Trophoblast cell (in vitro differentiated cells and primary cell): ENCODE data around the gene PTPRJ.
A peak's percentile ranks its signal among the peaks of the same experiment; 100 is the strongest.

Experiments
- DNase-seq, 2 donors: peaks; one replicate each; pipeline ENCODE4 v3.0.0-alpha.2; 2016
- H2AFZ ChIP-seq: 2 replicates; pipeline ENCODE4 v1.6.1; 2013; ENCODE audit warnings: low read length, moderate library complexity, mild to moderate bottlenecking; ENCODE audit not compliant: insufficient read depth, poor library complexity
- H2AK5ac ChIP-seq: 2 replicates; pipeline ENCODE4 v1.6.1; 2013; ENCODE audit warnings: mild to moderate bottlenecking, low read length
- H2BK120ac ChIP-seq: 2 replicates; pipeline ENCODE4 v1.6.1; 2013; ENCODE audit warnings: low read length, mild to moderate bottlenecking, moderate library complexity; ENCODE audit not compliant: insufficient read depth, poor library complexity
- H2BK12ac ChIP-seq: 2 replicates; pipeline ENCODE4 v1.6.1; 2013; ENCODE audit warnings: mild to moderate bottlenecking, low read length, moderate library complexity
- H2BK5ac ChIP-seq: 2 replicates; pipeline ENCODE4 v1.6.1; 2013; ENCODE audit warnings: low read length, low read depth, moderate library complexity, mild to moderate bottlenecking; ENCODE audit not compliant: poor library complexity
- H3K14ac ChIP-seq: 2 replicates; pipeline ENCODE4 v1.6.1; 2013; ENCODE audit warnings: mild to moderate bottlenecking, low read length
- H3K18ac ChIP-seq: 2 replicates; pipeline ENCODE4 v1.6.1; 2013; ENCODE audit warnings: mild to moderate bottlenecking, low read length
- H3K23ac ChIP-seq: 2 replicates; pipeline ENCODE4 v1.6.1; 2013; ENCODE audit warnings: low read length
- H3K27ac ChIP-seq: 2 replicates; pipeline ENCODE4 v1.5.1; 2013; ENCODE audit warnings: low read depth, mild to moderate bottlenecking, inconsistent platforms, low read length, moderate library complexity
- H3K27me3 ChIP-seq: 2 replicates; pipeline ENCODE4 v1.6.1; 2013; ENCODE audit warnings: inconsistent platforms, mild to moderate bottlenecking, low read length, moderate library complexity; ENCODE audit not compliant: insufficient read depth
- H3K36me3 ChIP-seq, 2 experiments: 1 replicate in 1 of 2; 2 replicates in 1 of 2; pipeline ENCODE4 v1.6.1; 2013; ENCODE audit warnings: low read length in 2 of 2, mild to moderate bottlenecking in 2 of 2, moderate library complexity in 1 of 2; ENCODE audit not compliant: insufficient read depth in 2 of 2, control insufficient read depth in 1 of 2
- H3K4ac ChIP-seq: 2 replicates; pipeline ENCODE4 v1.6.1; 2013; ENCODE audit warnings: low read depth, mild to moderate bottlenecking, low read length, moderate library complexity
- H3K4me1 ChIP-seq, 2 experiments: 1 replicate in 1 of 2; 2 replicates in 1 of 2; pipeline ENCODE4 v1.6.1; 2013; ENCODE audit warnings: low read length in 2 of 2, mild to moderate bottlenecking in 2 of 2, moderate library complexity in 1 of 2; ENCODE audit not compliant: insufficient read depth in 2 of 2, control insufficient read depth in 1 of 2
- H3K4me2 ChIP-seq: 2 replicates; pipeline ENCODE4 v1.6.1; 2013; ENCODE audit warnings: inconsistent platforms, mild to moderate bottlenecking, low read length, moderate library complexity
- H3K4me3 ChIP-seq: 2 replicates; pipeline ENCODE4 v1.5.1; 2013; ENCODE audit warnings: mild to moderate bottlenecking, low read depth, low read length, inconsistent platforms
- H3K79me1 ChIP-seq: one replicate; pipeline ENCODE4 v1.6.1; 2013; ENCODE audit warnings: low read length
- H3K79me2 ChIP-seq: 2 replicates; pipeline ENCODE4 v1.6.1; 2013; ENCODE audit warnings: low read length, mild to moderate bottlenecking; ENCODE audit not compliant: control insufficient read depth, insufficient read depth, poor library complexity
- H3K9ac ChIP-seq: 2 replicates; pipeline ENCODE4 v1.6.1; 2013; ENCODE audit warnings: mild to moderate bottlenecking, low read length
- H3K9me3 ChIP-seq: 2 replicates; pipeline ENCODE4 v1.6.1; 2013; ENCODE audit warnings: low read depth, mild to moderate bottlenecking, control low read depth, inconsistent platforms, low read length; ENCODE audit not compliant: insufficient read depth
- H4K12ac ChIP-seq: 2 replicates; pipeline ENCODE4 v1.6.1; 2013; ENCODE audit warnings: low read depth, mild to moderate bottlenecking, low read length, moderate library complexity
- H4K8ac ChIP-seq: 2 replicates; pipeline ENCODE4 v1.6.1; 2013; ENCODE audit warnings: low read depth, mild to moderate bottlenecking, low read length, moderate library complexity
- H4K91ac ChIP-seq: one replicate; pipeline ENCODE4 v1.6.1; 2013; ENCODE audit warnings: low read depth, mild to moderate bottlenecking, low read length, moderate library complexity
- WGBS: extraction: QIAGEN DNeasy Blood & Tissue Kit; methylation state at CpG from one replicate; pipeline ENCODE4 v1.1.7; 2013; ENCODE audit warnings: missing lambda C conversion rate; ENCODE audit not compliant: insufficient read length, insufficient coverage; ENCODE audit errors: extremely low coverage; 5-methylcytosine and 5-hydroxymethylcytosine counted together

PTPRJ gene

GRCh38 chr11:48110509-48110766, 130.1 kb downstream of the PTPRJ start:
- Histone ChIP-seq H3K4ac (no peak overlapping the region), H2AFZ (no peak overlapping the region), H3K27ac (no peak overlapping the region), H2BK120ac (no peak overlapping the region), H3K79me1 (peaks cover 1% of the 10 kb centered on the region), H3K4me2 (no peak overlapping the region), H3K14ac (no peak overlapping the region), H4K91ac (no peak overlapping the region), H3K27me3 (no peaks in the 10 kb centered on the region), H3K4me1 (peaks cover 3% of the 10 kb centered on the region in 2 experiments), H3K79me2 (no peaks in the 10 kb centered on the region), H3K23ac (no peak overlapping the region), H3K36me3 (no peaks in the 10 kb centered on the region), H4K8ac (no peak overlapping the region), H3K9me3 (no peaks in the 10 kb centered on the region), H4K12ac (no peak overlapping the region), H2BK5ac (no peak overlapping the region), H3K9ac (no peak overlapping the region), H2AK5ac (no peak overlapping the region), H2BK12ac (no peak overlapping the region), H3K4me3 (no peak overlapping the region), H3K18ac (no peak overlapping the region)
- no CpG with 5 or more reads among the region's 2 CpGs for WGBS
- DNase-seq: no peak

GRCh38 chr11:48111891-48112290, 131.5 kb downstream of the PTPRJ start:
- Histone ChIP-seq H3K79me1 (peaks cover 1% of the 10 kb centered on the region), H3K4me3 (no peak overlapping the region), H3K4me2 (no peak overlapping the region), H2BK12ac (no peak overlapping the region), H3K4ac (no peak overlapping the region), H3K9ac (no peak overlapping the region), H2BK120ac (no peak overlapping the region), H3K27me3 (no peaks in the 10 kb centered on the region), H3K18ac (no peak overlapping the region), H3K27ac (no peak overlapping the region), H4K91ac (no peak overlapping the region), H4K8ac (no peak overlapping the region), H3K4me1 (peaks cover 3% of the 10 kb centered on the region in 2 experiments), H3K14ac (no peak overlapping the region), H3K23ac (no peak overlapping the region), H2BK5ac (no peak overlapping the region), H3K79me2 (no peaks in the 10 kb centered on the region), H2AK5ac (no peak overlapping the region), H2AFZ (no peak overlapping the region), H3K36me3 (no peaks in the 10 kb centered on the region), H4K12ac (no peak overlapping the region), H3K9me3 (no peaks in the 10 kb centered on the region)
- no peak for DNase-seq
- WGBS: no CpG with 5 or more reads among the region's 3 CpGs

- H3K4me3 ChIP-seq: no peak overlapping the region
- no peak overlapping the region for H3K23ac ChIP-seq
- H3K4me1 ChIP-seq: peaks cover under 1% of the 10 kb centered on the region in 2 experiments
- H2BK5ac ChIP-seq: no peak overlapping the region
- no peak overlapping the region for H3K27ac ChIP-seq
- H3K4ac ChIP-seq: no peak overlapping the region
- no peaks in the 10 kb centered on the region for H3K79me2 ChIP-seq
- no peak overlapping the region for H2AK5ac ChIP-seq
- H3K9me3 ChIP-seq: no peaks in the 10 kb centered on the region
- WGBS: no CpG with 5 or more reads among the region's 1 CpG
- DNase-seq: no peak
- H2BK12ac ChIP-seq: no peak overlapping the region
- no peak overlapping the region for H3K4me2 ChIP-seq
- H3K27me3 ChIP-seq: no peaks in the 10 kb centered on the region
- no peak overlapping the region for H4K8ac ChIP-seq
- H4K91ac ChIP-seq: no peak overlapping the region
- no peaks in the 10 kb centered on the region for H3K36me3 ChIP-seq
- no peak overlapping the region for H2BK120ac ChIP-seq
- H3K18ac ChIP-seq: no peak overlapping the region
- no peak overlapping the region for H3K14ac ChIP-seq
- H2AFZ ChIP-seq: no peak overlapping the region
- no peak overlapping the region for H4K12ac ChIP-seq
- H3K9ac ChIP-seq: no peak overlapping the region
- H3K79me1 ChIP-seq: peaks cover under 1% of the 10 kb centered on the region
Measured at GRCh38 chr11:48114740-48115139, 134.4 kb downstream of the PTPRJ start.

DNA sequence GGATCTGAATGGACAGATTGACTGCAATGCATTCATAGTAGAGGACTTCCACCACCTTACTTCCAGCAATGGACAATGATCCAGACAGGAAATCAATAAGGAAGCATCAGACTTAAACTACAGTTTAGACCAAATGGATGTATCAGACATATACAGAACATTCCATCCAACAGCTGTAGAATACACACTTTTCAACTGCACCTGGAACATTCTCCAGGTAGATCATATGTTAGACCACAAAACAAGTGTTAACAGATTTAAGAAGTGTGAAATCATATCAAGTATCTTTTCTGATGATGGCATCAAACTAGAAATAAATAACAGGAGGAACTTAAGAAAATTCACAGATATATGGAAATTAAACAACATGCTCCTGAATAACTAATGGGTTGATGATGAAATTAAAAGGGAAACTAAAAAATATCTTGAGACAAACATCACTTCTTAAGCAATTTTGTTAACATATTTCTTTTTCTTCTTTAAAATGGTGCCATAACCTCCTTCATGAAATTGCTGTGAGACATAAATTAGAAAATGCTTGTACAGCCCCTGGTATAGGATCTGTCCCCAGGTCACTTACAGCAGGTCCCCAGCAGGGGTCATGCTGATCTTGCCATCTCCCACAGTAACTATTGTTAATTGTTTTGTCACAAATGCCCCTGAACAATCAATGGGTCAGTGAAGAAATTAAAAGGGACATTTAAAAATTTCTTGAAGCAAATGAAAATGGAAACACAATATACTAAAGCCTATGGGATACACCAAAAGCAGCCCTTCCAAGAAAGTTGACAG, 136.3 kb downstream of the PTPRJ start:
- Histone ChIP-seq H3K23ac (no peak overlapping the region), H3K4me1 (no peaks in the 10 kb centered on the region), H3K36me3 (no peaks in the 10 kb centered on the region), H2AK5ac (no peak overlapping the region), H3K9me3 (no peaks in the 10 kb centered on the region), H3K27me3 (no peaks in the 10 kb centered on the region), H3K79me2 (no peaks in the 10 kb centered on the region), H2BK120ac (no peak overlapping the region), H3K9ac (no peak overlapping the region), H2AFZ (no peak overlapping the region), H2BK12ac (no peak overlapping the region), H3K14ac (no peak overlapping the region), H3K79me1 (no peaks in the 10 kb centered on the region), H3K18ac (no peak overlapping the region), H3K4me2 (no peak overlapping the region), H3K4ac (no peak overlapping the region), H2BK5ac (no peak overlapping the region), H3K4me3 (no peak overlapping the region), H4K8ac (no peak overlapping the region), H4K12ac (no peak overlapping the region), H4K91ac (no peak overlapping the region), H3K27ac (no peak overlapping the region)
- peak in 1 of 2 donors; percentile 46 for DNase-seq
